ENCODE data around the gene LYAR.

GRCh38 chr4:4328840-4329239 lies 38.9 kb upstream of the LYAR start:
- TF ChIP-seq CTCF (IDR thresholded peaks at IDR 0.05; ENCODE audit: poor library complexity), result no peak
- TF ChIP-seq EZH2 (IDR thresholded peaks at IDR 0.05; ENCODE audit: borderline replicate concordance), result no peak
- TF ChIP-seq EZH2phosphoT487 (IDR thresholded peaks at IDR 0.05; ENCODE audit: low read depth, severe bottlenecking, unreplicated experiment), result no peak
